IPS-18c (cell line): ENCODE measurements around the gene UGT1A8.

ENCODE experiments used
- H3K4me3 ChIP-seq: 2 replicates; pipeline ENCODE4 v1.7.0; 2013; ENCODE audit warnings: low read depth, mild to moderate bottlenecking, low read length, moderate library complexity; ENCODE audit not compliant: insufficient read depth
- H3K9me3 ChIP-seq: one replicate; pipeline ENCODE4 v1.6.1; 2013; ENCODE audit warnings: mild to moderate bottlenecking, low read length, moderate library complexity; ENCODE audit not compliant: control insufficient read depth, insufficient read depth

The UGT1A8 gene

DNA sequence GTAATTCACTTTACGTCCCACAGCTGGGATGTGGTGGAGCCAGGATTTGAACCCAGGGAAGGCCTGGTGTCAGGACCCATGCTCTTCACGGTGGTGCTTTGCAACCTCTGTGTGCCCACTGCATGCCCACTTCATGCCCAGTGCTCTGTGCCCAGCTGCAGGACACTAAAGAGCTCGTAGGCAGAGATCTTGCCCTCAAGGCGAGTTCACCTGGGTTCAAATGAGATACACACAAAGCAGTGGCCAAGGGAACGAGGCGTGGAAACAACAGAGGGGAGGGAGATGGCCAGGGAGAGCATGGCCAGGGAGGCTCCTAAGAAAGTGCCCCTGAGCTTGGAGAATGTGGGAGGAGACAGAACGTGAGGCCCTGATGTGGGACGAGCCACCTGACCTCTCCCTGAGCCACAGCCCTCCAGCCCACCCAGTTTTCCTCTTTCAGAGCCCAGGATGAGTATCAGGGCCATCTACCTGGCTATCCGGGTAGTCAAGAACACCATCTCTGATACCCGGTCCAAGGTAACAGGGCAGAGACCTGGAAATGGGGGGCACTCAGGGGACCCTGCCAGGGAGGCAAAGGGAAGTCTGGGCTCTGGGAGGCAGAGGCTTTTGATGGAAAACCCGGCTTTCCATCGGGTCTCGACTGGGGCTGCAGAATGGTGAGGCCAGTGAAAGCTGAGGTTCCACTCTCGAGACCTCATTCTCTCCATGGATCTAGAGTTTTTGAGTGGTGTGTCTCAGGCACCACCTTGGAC, 181.1 kb downstream of the UGT1A8 start:
- no peaks in the 10 kb centered on the region for H3K9me3 ChIP-seq
- H3K4me3 ChIP-seq: no peak overlapping the region

DNA sequence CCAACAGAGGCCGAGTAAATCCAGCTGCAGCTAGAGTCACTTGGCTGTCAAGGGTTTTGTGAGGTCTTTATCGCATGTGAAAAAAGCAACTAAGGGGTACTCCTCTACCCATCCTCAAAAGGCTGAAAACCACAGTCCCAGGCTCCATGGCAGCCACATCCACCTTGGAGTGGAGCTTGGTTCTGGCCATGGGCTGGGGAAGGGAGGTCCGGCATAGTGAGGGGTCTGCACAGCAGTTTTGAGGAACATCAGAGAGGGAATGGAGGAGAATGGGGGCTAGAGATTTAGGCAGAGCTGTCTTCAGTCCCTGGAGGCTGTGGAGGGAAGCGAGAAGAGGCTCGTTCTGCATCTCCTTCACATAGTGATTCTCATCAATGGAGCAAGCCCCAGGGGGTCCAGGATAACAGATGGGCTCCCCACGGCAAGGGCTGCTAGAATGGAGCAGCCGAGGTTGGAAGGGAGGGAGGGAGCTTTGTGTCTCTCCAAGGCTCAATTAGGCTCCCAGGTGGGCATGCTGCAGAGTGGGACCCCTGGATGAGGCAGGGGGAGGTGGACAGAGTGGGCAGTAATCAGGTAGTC, 181.7 kb downstream of the UGT1A8 start:
- H3K4me3 ChIP-seq: no peak overlapping the region
- H3K9me3 ChIP-seq: no peaks in the 10 kb centered on the region

DNA sequence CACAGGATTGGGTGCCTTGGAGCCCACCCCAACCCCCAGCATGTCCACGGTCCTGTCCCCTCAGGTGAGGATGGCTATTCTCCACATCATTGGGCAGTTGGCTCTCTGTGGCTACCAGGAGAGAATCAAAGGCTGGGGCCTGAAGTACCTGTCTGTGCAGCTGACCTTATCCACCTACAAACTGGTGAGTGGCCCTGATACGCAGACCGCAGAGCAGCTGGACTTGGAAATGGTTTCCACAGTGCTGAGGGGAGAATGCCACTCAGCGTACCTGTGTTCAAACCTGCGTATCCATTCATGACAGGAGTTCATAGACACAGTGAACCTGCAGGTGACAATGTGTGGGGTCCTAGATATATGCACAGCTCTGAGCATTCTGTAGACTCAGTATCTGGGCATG, 182.3 kb downstream of the UGT1A8 start:
- Histone ChIP-seq H3K9me3 (no peaks in the 10 kb centered on the region), H3K4me3 (no peak overlapping the region)

DNA sequence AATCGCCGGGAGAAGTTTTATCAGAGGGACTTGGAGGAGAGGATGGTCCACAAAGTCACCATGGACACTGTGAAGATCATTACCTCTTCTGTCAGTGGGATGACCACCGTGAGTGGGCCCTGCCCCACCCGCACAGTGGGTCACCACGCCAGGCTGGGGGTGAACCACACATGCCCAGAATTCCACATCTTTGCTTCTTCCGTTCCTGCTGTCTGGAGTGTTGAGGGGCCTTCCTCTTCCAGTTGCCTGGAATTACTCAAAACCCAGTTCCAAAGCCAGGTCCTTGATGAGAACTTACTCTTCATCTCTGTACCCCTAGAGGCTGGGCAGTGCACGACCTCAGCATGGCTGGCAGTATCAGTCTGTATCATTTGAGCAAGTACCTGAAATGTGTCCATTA, 182.8 kb downstream of the UGT1A8 start:
- Histone ChIP-seq H3K4me3 (no peak overlapping the region), H3K9me3 (no peaks in the 10 kb centered on the region)

DNA sequence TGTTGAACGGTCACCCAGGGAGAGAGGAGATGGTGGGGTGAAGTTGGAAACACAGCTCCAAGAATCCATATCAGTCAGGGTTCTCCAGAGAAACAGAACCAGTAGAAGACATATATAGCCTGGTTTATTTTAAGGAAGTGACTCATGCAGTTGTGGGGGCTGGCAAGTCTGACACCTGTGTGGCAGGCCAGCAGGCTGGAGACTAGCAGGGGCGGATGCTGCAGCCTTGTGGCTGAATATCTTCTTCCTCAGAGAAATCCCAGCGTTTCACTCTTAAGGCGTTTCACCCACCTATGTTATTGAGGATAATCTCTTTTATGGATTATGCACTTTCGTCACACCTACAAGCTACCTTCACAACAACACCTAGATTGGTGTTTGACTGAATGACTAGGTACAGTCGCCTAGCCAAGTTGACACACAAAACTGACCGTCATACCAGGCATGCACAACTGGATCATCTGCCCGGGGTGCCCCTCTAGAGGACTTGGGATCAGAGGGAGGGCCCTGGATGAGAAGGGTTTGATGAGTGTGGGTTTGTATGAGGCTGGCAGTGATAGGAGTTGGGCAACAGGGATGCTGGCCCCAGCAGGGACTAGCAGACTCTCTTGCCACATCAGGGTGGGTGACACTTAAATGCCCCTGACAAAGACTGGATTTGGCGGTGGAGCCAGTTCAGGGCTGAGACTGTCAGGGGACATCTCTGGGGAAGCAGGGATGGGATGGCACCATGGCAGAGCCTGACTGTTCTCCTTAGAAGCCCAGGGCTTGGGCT, 184.1 kb downstream of the UGT1A8 start:
- H3K4me3 ChIP-seq: no peak overlapping the region
- H3K9me3 ChIP-seq: no peaks in the 10 kb centered on the region

DNA sequence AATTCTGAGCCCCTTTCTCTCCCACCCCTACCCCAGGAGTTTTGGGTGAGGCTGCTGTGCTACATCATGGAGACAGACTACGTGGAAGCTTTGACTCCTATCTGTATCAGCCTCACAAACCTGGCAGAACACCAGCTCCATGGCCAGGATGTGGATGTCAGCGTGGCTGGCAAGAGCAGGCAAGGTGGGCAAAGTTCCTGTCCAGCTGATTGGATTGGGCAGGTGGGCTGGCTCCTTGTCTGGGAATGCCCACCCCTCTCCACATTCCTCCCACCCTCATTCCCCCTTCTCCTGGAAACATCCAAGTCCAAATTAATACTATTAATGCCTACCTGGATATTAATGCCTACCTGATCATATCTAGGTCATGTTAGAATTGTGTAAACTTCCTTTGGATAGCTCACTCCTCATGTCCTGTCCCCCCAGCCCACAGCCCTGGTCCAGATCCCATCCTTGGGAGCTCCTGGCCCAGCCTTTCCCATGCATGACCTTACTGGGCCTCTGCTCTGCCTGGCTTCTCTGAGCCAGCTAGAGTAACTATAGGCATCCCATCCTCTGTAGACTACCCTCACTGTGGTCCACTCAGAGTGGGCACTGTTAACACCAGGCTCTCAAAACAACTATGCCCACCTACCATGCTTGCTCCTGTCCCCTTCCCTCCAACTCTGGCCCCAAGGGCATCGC, 184.8 kb downstream of the UGT1A8 start:
- no peak overlapping the region for H3K4me3 ChIP-seq
- H3K9me3 ChIP-seq: no peaks in the 10 kb centered on the region

DNA sequence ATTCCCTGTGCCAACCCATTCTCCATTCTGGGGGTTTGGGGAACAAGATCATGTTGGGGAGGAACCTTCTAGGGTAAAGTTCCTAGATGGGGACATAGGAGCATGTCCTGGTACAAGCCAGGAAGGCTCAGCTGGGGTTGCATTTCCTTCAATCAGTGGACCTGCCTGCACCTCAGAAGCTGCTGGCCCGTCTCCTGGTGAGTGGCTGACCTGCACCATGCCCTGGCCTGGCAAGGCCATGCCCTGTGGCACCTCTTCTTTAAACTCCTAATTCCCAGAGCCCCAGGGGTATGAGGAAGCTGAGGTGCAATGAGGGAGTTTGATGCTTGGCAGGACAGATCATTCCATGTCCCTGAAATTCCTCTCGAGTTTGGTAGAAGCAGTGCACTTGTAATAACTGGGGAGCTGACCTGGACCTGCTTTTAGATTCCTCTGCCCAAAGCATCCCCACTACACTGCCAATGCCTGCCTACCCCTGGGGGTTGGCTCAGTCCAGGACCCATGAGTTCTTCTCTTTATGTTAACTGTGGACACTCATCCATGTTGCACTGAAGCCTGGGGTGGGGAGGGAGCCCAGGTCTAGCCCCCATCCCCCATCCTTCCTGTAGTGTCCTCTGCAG, 186.0 kb downstream of the UGT1A8 start:
- no peak overlapping the region for H3K4me3 ChIP-seq
- peaks cover 2% of the 10 kb centered on the region for H3K9me3 ChIP-seq

DNA sequence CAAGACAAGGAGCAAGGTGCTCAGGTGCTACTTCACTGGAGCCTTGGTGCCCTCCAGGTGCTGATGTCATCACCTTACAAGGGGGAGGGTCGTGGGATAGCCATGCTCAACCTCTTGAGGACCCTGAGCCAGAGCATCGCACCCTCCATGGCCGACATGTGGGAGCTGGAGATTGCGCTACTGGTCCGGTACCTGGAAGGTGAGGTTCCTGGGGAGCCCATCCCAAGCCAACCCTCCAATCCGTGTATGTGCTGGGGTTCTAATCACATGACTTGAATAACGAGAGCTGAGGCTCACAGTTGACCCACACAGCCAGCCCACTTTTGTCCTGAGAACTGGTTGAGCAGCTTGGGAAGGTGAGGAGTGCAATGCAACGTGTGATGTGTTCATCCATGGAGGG, 186.6 kb downstream of the UGT1A8 start:
- H3K4me3 ChIP-seq: no peak overlapping the region; the same call in 1 of the 2 replicates
- H3K9me3 ChIP-seq: peaks cover 2% of the 10 kb centered on the region

DNA sequence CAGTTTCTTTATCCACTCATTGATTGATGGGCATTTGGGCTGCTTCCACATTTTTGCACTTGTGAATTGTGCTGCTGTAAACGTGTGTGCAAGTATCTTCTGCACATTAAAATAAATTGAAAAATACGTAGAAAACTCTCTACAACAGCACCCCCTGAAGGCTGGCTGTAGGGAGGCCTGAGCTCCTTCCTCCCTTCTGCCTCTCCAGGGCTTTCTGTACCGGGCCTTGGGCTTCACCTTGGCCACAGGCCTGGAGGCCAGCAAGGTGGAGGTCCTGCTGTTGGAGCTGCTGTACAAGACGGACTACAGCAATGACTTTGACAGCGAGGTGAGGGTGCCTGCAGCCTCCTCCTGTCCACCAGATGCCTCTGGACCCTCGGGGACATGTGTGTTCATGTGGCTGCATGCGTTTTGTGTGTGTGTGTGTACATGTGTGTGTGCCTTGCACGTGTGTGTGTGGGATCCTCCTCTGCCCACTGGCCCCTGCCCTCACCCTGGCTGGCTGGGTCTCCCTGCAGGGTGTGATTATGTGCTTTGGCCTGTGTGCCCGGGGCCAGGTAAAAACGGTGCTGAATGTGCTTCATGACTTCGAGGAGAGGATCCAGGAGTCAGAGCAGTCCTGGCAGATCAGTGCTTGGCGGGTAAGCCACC, 189.9 kb downstream of the UGT1A8 start:
- peaks cover 2% of the 10 kb centered on the region for H3K9me3 ChIP-seq
- no peak overlapping the region for H3K4me3 ChIP-seq

DNA sequence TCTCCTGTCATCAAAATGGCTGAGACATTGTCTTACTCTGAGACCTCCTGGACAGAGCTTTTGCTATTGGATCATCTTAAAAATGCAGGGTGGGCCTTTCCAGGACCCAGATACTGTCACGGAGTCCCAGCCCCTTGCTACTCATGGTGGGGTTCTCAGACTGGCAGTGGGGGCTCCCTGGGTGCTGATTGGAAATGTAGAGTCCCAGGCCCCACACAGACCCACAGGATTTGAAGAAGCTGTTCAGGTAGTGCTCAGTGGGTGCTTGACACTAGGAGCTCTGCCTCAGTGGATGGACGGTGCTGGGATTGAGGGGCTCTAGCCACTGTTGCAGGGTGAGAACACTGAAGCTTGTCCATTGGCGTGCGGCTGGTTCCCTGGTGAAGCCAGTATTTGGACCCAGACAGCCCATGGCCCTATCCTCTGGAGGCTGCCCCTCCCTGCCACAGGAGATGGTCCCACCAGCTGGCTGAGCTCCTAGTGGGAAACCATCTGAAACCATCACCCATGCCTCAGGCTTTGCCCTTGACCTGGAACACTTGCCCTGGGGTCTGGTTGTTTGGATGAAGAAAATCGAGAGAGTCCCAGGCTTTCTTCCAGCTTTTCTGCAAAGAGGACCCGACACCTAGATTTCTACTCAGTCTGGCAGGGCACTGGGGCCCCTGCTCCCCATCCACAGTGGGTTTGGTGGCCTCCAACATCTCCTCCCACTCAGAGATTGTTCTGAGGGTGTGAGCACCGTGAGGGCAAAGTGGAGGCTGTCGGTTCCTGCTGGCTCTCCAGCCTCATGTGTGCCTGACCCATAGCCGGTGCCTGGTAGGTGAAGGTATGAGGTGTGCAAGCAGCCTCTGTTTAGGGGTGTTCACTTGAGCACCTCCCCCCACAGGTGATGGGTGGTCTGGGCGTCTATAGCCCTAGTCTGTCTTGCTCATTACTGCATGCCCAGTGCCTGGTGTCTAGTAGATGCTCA, 190.8 kb downstream of the UGT1A8 start:
- peaks cover 2% of the 10 kb centered on the region for H3K9me3 ChIP-seq
- no peak overlapping the region for H3K4me3 ChIP-seq

DNA sequence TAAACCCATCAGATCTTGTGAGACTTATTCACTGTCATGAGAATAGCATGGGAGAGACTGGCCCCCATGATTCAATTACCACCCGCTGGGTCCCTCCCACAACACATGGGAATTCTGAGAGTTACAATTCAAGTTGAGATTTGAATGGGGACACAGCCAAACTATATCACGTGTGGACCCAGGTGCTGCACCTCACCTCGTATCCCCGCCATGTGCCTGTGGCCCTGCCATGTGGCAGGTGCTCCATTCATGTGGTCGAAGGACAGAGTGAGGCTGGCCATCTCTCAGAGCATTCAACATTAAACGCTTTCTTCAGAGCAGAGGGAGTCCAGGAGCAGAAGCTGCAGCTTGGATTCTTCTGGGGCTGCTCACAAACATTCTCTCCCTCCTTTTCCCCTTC, 193.0 kb downstream of the UGT1A8 start:
- Histone ChIP-seq H3K4me3 (no peak overlapping the region), H3K9me3 (peaks cover 2% of the 10 kb centered on the region)

DNA sequence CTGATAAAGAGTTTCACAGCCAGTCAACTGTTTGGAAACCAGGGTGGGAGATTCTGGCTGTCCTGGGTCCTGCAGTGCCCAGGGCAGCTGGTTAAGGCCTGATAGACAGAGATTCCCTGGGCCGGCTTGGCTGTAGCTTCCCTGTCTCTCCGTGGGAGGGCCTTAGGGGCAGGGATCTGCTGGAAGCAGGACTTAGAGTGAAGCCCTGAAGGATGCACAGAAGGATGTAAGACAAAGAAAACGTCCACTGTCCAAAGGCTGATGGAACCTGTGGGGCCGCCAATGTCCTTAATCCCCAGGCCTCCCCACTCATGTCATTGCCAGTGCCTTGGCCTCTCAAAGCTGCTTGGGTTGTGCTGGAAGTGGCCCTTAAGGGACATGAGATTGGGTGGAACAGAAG, 193.7 kb downstream of the UGT1A8 start:
- Histone ChIP-seq H3K4me3 (no peak overlapping the region), H3K9me3 (peaks cover 2% of the 10 kb centered on the region)

DNA sequence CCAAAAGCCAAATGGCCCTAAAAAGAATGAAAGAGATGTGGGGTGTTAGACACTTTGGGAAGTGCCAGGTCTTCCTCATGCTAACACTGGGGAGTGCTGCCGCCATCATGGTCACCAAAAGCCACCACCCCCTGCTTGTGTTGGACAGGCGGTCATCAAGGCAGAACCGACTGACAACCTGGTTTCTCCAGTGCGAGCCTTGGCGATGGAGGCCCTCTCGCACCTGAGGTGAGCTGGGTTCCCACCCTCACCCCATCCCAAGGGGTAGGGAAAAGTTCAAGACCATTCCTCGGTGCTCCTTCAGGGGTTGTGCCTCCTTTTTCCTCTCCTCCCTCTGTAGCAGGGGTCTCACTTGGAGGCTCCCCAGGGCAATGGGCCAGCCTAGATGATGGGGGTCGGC, 194.3 kb downstream of the UGT1A8 start:
- Histone ChIP-seq H3K4me3 (no peak overlapping the region), H3K9me3 (peaks cover 2% of the 10 kb centered on the region)

DNA sequence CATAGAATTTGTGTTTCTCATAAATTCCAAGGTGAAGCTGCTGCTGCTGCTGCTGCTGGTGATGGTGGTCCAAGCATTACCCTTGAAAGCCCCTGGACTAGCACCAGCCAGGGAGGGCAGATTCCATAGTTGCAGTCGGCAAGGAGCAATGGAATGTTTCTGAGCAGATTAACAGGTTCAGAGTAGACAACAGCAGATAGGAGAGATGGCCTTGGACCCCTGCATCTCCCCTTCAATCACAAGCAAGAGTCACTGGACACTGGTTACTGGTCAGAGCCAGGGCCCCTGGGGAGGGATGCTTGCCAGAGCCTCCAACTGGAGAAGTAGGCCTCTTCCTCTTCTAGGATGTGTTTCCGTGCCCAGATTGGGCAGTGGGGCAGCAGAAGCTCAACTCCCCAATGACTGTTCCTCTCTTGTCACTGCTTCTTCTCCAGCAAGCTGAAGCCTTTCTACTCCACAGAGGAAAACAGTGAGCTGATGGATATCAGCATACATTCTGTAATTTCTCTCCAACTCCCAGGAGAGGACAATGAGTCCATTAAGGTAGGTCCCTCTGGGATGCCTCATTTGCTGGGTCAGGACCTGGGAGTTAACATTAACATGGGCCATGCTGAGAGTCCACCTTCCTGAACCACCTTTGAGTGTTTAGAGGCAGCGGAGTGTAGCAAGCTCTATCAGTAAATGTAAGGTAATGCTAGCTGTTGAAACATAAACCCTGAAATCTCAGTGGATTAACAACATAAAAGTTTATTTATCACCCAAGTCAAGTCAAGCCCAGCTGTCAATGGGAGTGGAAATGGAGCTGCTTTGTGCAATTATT, 196.0 kb downstream of the UGT1A8 start:
- no peaks in the 10 kb centered on the region for H3K9me3 ChIP-seq
- no peak overlapping the region for H3K4me3 ChIP-seq
